Measurements from ENCODE around the gene MSH5.

DNA sequence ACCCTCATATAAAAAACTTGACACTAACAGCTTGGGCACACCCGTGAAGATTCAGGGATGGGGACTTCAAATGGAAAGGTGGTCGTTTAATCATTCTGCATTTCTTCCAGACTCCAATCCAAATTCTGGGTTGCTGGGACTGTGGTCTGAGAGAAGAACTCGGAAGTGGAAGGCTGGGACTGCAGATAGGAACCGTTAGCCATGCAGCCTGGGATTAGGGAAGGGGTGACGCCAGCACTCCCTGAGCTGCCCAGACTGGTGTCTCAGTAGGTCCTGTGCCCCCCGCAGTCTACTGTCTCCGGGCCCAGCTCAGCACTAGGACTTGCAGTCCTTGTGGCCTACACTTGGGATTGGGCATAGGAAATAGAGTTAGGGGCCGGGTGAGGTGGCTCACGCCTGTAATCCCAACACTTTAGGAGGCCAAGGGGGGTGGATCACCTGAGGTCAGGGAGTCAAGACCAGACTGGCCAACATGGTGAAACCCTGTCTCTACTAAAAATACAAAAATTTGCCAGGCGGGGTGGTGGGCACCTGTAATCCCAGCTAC lies 3.0 kb upstream of the MSH5 start:
- TF ChIP-seq CTCF (IDR thresholded peaks at IDR 0.05; ENCODE audit: poor library complexity, severe bottlenecking) (no peak), POLR2AphosphoS5 (IDR thresholded peaks at IDR 0.05) (no peak), EZH2 (IDR thresholded peaks at IDR 0.05; ENCODE audit: borderline replicate concordance, insufficient read depth, low read length, poor library complexity, severe bottlenecking) (no peak), TAF1 (IDR thresholded peaks at IDR 0.05; ENCODE audit: low read depth) (no peak), RAD21 (conservative IDR thresholded peaks at IDR 0.05) (no peak), MXI1 (conservative IDR thresholded peaks at IDR 0.05; ENCODE audit: poor library complexity, severe bottlenecking) (no peak)
- TF ChIP-seq, protein P1, sequence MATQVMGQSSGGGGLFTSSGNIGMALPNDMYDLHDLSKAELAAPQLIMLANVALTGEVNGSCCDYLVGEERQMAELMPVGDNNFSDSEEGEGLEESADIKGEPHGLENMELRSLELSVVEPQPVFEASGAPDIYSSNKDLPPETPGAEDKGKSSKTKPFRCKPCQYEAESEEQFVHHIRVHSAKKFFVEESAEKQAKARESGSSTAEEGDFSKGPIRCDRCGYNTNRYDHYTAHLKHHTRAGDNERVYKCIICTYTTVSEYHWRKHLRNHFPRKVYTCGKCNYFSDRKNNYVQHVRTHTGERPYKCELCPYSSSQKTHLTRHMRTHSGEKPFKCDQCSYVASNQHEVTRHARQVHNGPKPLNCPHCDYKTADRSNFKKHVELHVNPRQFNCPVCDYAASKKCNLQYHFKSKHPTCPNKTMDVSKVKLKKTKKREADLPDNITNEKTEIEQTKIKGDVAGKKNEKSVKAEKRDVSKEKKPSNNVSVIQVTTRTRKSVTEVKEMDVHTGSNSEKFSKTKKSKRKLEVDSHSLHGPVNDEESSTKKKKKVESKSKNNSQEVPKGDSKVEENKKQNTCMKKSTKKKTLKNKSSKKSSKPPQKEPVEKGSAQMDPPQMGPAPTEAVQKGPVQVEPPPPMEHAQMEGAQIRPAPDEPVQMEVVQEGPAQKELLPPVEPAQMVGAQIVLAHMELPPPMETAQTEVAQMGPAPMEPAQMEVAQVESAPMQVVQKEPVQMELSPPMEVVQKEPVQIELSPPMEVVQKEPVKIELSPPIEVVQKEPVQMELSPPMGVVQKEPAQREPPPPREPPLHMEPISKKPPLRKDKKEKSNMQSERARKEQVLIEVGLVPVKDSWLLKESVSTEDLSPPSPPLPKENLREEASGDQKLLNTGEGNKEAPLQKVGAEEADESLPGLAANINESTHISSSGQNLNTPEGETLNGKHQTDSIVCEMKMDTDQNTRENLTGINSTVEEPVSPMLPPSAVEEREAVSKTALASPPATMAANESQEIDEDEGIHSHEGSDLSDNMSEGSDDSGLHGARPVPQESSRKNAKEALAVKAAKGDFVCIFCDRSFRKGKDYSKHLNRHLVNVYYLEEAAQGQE (IDR thresholded peaks at IDR 0.05; ENCODE audit: borderline replicate concordance) = no peak

Data from neural cell (in vitro differentiated cells).